A549 treated with Mapracorat at 1 μM for 4 hours (cell line): ENCODE results near the gene NPTXR. TPM values are rescaled to one million over a fixed set of nuclear protein-coding genes. Genes with fewer than 3 reads are reported as not detected.

Experiments
- total RNA-seq: library from RNA; stranded (reverse); fragments of 200-300 nt; extraction: Qiagen RNA extraction; gene quantifications from 5 replicates; pipeline ENCODE4 v1.2.3, GENCODE V29; 2022

The NPTXR gene
- 8.6 to 10.9 TPM (median 9.9 TPM) in 5 replicates for total RNA-seq

DNA sequence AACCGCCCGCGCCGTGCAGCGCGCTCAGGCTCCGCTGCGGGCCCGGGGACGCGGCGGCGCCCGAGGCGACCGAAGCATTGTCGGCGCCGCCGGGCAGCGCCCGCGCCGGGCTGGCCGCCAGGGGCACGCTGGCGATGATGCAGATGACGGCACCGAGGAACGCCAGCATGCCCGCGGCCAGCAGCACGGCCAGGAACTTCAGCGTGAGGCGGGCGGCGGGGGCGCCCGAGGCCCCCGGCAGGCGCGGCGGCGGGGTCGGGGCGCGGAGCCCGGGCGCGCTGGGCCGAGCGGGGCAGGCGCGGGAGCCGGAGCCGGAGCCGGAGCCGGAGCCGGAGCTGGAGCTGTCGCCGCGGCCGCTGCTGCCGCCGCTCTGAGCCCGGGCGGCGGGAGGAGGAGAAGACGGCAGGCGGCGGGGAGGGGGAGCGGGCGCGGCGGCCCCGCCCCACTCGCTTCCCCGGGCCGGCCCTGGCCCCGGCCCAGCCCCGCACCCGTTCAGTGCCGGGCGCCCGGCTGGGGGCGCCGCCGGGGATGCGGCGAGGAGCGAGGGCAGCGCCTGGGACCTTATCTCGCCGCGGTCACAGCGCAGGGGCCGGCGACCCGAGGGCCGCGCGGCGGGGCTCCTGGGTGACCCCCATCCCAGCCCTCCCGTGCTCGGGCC is at the start of gene NPTXR:
Gene NPTXR (minus strand): TSS at position 372 of the 658 bp plus-strand sequence.

DNA sequence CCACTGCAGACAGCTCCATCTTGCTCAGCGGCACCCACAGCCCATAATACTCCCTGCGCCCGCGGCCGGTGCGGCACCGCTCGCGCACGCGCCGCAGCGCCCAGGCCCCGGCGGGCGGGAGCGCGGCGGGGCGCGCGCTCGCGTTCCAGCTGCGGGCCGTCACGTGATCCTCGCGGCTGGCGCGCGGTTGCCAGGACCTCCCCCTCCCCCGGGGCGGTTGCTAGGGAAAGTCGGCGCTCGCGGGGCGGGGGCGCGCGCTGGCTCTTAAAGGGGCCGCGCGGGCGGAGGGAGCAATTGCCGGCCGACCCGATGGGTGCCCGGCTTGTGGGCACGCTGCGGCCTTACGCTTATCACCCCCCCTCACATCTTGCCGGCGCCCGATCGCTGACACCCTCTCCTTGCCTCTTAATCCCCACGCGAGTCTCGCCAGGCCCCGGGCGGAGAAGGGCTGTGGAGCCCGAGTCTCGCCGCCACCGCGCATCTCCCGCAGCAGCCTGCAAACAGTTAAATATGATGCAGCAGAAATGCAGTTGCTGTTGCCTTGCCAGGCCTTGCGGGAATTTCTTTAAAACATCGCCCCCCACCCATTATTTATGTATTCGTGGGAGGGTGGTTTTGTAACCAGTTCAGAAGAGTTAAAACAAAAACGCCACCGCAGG is 28.5 kb upstream of the NPTXR start, which contains the start of gene CBX6:
Gene CBX6 (minus strand): TSS at position 45 of the 659 bp plus-strand sequence. CDS start 26 bp downstream, at position 19.

DNA sequence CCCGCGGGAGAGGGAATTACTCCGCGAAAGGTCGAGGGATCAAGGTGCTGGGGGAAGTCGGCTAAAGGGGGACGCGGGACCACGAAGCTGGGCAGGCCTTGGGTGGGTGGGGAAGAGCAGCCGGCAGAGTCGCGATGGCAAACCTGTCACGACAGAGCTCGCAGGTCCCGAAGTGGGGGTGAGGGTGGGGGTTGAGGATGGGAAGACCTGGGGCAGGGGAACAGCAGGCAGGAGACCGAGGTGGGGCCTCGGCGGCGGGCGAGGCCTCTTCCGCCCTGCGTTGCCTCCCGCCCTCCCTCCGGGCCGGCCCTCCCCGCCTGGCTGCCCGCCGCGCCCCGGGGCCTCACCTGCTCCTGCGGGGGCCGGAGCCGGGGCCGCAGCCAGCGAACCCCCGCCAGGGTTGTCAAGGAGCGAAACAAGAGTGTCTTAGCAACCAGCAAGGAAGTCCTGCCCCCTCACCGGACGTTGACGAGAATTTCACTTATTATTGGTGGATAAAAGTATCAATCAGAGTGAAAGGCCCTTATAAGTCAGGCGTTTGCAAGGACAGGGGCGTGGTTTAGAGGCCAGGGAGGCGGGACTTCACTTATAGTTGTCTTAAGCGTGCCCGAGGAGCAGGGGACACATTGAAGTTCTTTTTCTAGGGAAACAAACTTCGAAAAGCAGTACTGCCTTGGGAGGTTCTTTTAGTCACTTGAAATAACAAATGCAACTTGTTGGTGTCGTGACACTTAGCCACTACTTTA is 49.9 kb downstream of the NPTXR start, which contains the start of gene DNAL4:
Gene DNAL4 (minus strand): TSS at position 423 of the 746 bp plus-strand sequence. CDS start 11,412 bp downstream, outside the sequence.

Other genes starting within 250 kb of the NPTXR start
- gene FAM227A, start 187.6 kb downstream of the NPTXR start, total RNA-seq: 0.74 to 1.3 TPM (median 0.75 TPM) in 5 replicates
- gene CBY1, start 187.4 kb downstream of the NPTXR start, total RNA-seq: 13.9 to 15.6 TPM (median 14.4 TPM) in 5 replicates
- gene TOMM22, start 162.1 kb downstream of the NPTXR start, total RNA-seq: 67.4 to 82.8 TPM (median 70.6 TPM) in 5 replicates
- gene JOSD1, start 143.1 kb downstream of the NPTXR start, total RNA-seq: 25.6 to 33.1 TPM (median 31.2 TPM) in 5 replicates
- 7.2 to 9.7 TPM (median 7.9 TPM) in 5 replicates for gene GTPBP1, start 138.1 kb downstream of the NPTXR start, total RNA-seq
- 22.9 to 39.1 TPM (median 37.9 TPM) in 5 replicates for gene SUN2, start 88.0 kb downstream of the NPTXR start, total RNA-seq
- 6.9 to 11.4 TPM (median 10.6 TPM) in 5 replicates for gene DNAL4, start 49.9 kb downstream of the NPTXR start, total RNA-seq
- 21.9 to 31.8 TPM (median 28.4 TPM) in 5 replicates for gene CBX6, start 28.2 kb upstream of the NPTXR start, total RNA-seq
- not detected in 5 replicates for gene APOBEC3A, start 113.6 kb upstream of the NPTXR start, total RNA-seq
- gene APOBEC3B, start 138.3 kb upstream of the NPTXR start, total RNA-seq: 27.0 to 32.6 TPM (median 28.8 TPM) in 5 replicates
- gene APOBEC3C, start 170.2 kb upstream of the NPTXR start, total RNA-seq: 25.4 to 29.0 TPM (median 27.5 TPM) in 5 replicates
- 0.08 to 0.55 TPM (median 0.20 TPM) in 4 of 5 replicates, not detected in the other for gene APOBEC3D, start 177.1 kb upstream of the NPTXR start, total RNA-seq
- 1.6 to 2.4 TPM (median 2.2 TPM) in 5 replicates for gene APOBEC3F, start 196.8 kb upstream of the NPTXR start, total RNA-seq
- not detected in 5 replicates for gene APOBEC3G, start 233.2 kb upstream of the NPTXR start, total RNA-seq